HCT116 (cell line): ENCODE data around the gene BLNK.

Experiments used
- EZH2 ChIP-seq: fragments of 200-600 bp; sonication (generic); IDR thresholded peaks from 2 replicates; pipeline ENCODE4 v1.6.1; 2017; ENCODE audit warnings: antibody characterized with exemption, mixed run types
- ZBTB33 ChIP-seq: IDR thresholded peaks from 2 replicates; pipeline ENCODE4 v1.6.1; 2011; ENCODE audit warnings: mild to moderate bottlenecking, low read length, moderate library complexity; ENCODE audit not compliant: insufficient replicate concordance; ENCODE audit errors: extremely low read depth
- TF ChIP-seq, protein P1 (sequence below): IDR thresholded peaks from 2 replicates; pipeline ENCODE4 v1.6.1; 2012; ENCODE audit warnings: low read depth
- TF ChIP-seq, protein P2 (sequence below), 3 experiments: fragments of 200-600 bp in 1 of 3; sonication (generic) in 1 of 3; IDR thresholded peaks in 2 of 3; conservative IDR thresholded peaks in 1 of 3; 2 replicates each; pipeline ENCODE4 v1.5.1; 2012 to 2017; ENCODE audit warnings: low read depth in 2 of 3, low read length in 2 of 3, antibody characterized with exemption in 1 of 3, borderline replicate concordance in 1 of 3, control low read depth in 1 of 3, mild to moderate bottlenecking in 1 of 3, mixed read lengths in 1 of 3, mixed run types in 1 of 3, moderate library complexity in 1 of 3; ENCODE audit not compliant: insufficient read depth in 1 of 3

DNA sequence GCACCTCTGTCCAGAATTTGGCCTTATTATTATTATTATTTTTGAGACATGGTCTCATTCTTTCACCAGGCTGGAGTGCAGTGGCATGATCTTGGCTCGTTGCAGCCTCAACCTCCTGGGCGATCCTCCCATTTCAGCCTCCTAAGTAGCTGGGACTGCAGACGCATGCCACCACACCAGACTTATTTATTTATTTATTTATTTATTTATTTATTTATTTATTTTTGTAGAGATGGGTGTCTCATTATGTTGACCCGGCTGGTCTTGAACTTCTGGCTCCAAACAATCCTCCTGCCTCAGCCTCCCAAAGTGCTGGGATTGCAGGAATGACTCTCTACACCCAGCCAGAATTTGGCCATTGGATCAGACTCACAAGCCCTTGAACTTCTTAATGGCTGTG is 6.4 kb downstream of the BLNK start:
- TF ChIP-seq EZH2 (no peak), ZBTB33 (no peak)
- TF ChIP-seq, protein P1, sequence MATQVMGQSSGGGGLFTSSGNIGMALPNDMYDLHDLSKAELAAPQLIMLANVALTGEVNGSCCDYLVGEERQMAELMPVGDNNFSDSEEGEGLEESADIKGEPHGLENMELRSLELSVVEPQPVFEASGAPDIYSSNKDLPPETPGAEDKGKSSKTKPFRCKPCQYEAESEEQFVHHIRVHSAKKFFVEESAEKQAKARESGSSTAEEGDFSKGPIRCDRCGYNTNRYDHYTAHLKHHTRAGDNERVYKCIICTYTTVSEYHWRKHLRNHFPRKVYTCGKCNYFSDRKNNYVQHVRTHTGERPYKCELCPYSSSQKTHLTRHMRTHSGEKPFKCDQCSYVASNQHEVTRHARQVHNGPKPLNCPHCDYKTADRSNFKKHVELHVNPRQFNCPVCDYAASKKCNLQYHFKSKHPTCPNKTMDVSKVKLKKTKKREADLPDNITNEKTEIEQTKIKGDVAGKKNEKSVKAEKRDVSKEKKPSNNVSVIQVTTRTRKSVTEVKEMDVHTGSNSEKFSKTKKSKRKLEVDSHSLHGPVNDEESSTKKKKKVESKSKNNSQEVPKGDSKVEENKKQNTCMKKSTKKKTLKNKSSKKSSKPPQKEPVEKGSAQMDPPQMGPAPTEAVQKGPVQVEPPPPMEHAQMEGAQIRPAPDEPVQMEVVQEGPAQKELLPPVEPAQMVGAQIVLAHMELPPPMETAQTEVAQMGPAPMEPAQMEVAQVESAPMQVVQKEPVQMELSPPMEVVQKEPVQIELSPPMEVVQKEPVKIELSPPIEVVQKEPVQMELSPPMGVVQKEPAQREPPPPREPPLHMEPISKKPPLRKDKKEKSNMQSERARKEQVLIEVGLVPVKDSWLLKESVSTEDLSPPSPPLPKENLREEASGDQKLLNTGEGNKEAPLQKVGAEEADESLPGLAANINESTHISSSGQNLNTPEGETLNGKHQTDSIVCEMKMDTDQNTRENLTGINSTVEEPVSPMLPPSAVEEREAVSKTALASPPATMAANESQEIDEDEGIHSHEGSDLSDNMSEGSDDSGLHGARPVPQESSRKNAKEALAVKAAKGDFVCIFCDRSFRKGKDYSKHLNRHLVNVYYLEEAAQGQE = no peak
- TF ChIP-seq, protein P2, sequence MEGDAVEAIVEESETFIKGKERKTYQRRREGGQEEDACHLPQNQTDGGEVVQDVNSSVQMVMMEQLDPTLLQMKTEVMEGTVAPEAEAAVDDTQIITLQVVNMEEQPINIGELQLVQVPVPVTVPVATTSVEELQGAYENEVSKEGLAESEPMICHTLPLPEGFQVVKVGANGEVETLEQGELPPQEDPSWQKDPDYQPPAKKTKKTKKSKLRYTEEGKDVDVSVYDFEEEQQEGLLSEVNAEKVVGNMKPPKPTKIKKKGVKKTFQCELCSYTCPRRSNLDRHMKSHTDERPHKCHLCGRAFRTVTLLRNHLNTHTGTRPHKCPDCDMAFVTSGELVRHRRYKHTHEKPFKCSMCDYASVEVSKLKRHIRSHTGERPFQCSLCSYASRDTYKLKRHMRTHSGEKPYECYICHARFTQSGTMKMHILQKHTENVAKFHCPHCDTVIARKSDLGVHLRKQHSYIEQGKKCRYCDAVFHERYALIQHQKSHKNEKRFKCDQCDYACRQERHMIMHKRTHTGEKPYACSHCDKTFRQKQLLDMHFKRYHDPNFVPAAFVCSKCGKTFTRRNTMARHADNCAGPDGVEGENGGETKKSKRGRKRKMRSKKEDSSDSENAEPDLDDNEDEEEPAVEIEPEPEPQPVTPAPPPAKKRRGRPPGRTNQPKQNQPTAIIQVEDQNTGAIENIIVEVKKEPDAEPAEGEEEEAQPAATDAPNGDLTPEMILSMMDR (IDR thresholded peaks at IDR 0.05 in 2 of 3, conservative IDR thresholded peaks at IDR 0.05 in 1 of 3; ENCODE audit: borderline replicate concordance in 1 of 3, insufficient read depth in 1 of 3, low read depth in 2 of 3, low read length in 2 of 3) = no peak
